Thyroid gland (tissue), 4 donors: Measurements from ENCODE around the gene ANO7. TPM values are rescaled to one million over a fixed set of nuclear protein-coding genes. Genes with fewer than 3 reads are reported as not detected.

Experiments
- DNase-seq, 2 donors: peaks; one replicate each; pipeline ENCODE4 v3.0.0-alpha.2; 2019
- H3K27ac ChIP-seq, 3 donors: fragments of 200-600 bp; sonication (generic); 1 replicate in 2 of 3; 2 replicates in 1 of 3; pipeline ENCODE4 v1.5.1; 2016 to 2019; ENCODE audit warnings: mild to moderate bottlenecking in 1 of 3, moderate library complexity in 1 of 3
- H3K27me3 ChIP-seq: fragments of 200-600 bp; sonication (generic); one replicate; pipeline ENCODE4 v1.5.1; 2019
- H3K36me3 ChIP-seq, 2 donors: fragments of 200-600 bp; sonication (generic); one replicate each; pipeline ENCODE4 v1.5.1; 2016 to 2019
- H3K4me1 ChIP-seq, 2 donors: fragments of 200-600 bp; sonication (generic); one replicate each; pipeline ENCODE4 v1.5.1; 2017 to 2019
- H3K4me3 ChIP-seq, 3 donors: fragments of 200-600 bp; sonication (generic); replicated peaks in 1 of 3; 1 replicate in 2 of 3; 2 replicates in 1 of 3; pipeline ENCODE4 v1.5.1; 2016; ENCODE audit warnings: mild to moderate bottlenecking in 1 of 3
- H3K9me3 ChIP-seq: fragments of 200-600 bp; sonication (generic); one replicate; pipeline ENCODE4 v1.5.1; 2017
- POLR2A ChIP-seq, 2 donors: fragments of 450-650 bp; IDR thresholded peaks; one replicate each; pipeline ENCODE4 v1.6.1; 2017; ENCODE audit warnings: antibody characterized with exemption in 2 of 2, mild to moderate bottlenecking in 2 of 2, moderate library complexity in 1 of 2
- WGBS, 2 donors: methylation state at CpG; one replicate each; pipeline ENCODE4 v1.1.5; 2017; 5-methylcytosine and 5-hydroxymethylcytosine counted together
- intact Hi-C: fragments of 100-400 bp; cut with DNase I; formaldehyde crosslinking; loops from one replicate; pipeline ENCODE4 v1.15.1; 2023
- total RNA-seq, 4 donors: library from RNA; depleted of rRNA; stranded (reverse); fragments of >200 nt; gene quantifications; one replicate each; pipeline ENCODE4 v1.2.3, GENCODE V29; 2016
- TF ChIP-seq, protein P1 (sequence below), 6 experiments: fragments of 200-600 bp in 3 of 6; fragments of 450-650 bp in 3 of 6; sonication (generic) in 3 of 6; IDR thresholded peaks; one replicate each; pipeline ENCODE4 v1.5.1; 2016 to 2019; ENCODE audit warnings: antibody characterized with exemption in 6 of 6, mild to moderate bottlenecking in 2 of 6, inconsistent platforms in 1 of 6, moderate library complexity in 1 of 6

The ANO7 gene
- total RNA-seq, 4 donors from 2014 or later, result 0.94 to 1.8 (median 0.98) TPM; not detected in 1

DNA sequence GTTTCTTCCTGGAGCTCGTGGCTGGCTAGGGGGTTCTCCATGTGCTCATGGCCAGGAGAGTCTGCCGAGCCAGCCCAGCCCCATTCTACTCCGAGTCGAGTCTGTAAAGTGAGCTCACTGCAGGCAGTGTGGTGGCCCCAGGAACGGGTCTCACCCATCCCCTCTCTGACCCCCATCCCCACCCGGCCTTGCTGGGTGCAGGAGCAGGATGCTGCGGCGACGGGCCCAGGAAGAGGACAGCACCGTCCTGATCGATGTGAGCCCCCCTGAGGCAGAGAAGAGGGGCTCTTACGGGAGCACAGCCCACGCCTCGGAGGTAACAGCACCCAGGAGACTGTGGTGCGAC lies 1.4 kb downstream of the ANO7 start:
- Histone ChIP-seq H3K9me3 (no peaks in the 10 kb centered on the region), H3K27ac (no peak overlapping the region), H3K4me3 (no peak overlapping the region), H3K27me3 (no peaks in the 10 kb centered on the region), H3K4me1 (no peaks in the 10 kb centered on the region), H3K36me3 (no peaks in the 10 kb centered on the region)
- WGBS, 2 donors, result 80 to 85% methylated on average over 8 to 14 of the region's 15 CpGs
- TF ChIP-seq, protein P1, sequence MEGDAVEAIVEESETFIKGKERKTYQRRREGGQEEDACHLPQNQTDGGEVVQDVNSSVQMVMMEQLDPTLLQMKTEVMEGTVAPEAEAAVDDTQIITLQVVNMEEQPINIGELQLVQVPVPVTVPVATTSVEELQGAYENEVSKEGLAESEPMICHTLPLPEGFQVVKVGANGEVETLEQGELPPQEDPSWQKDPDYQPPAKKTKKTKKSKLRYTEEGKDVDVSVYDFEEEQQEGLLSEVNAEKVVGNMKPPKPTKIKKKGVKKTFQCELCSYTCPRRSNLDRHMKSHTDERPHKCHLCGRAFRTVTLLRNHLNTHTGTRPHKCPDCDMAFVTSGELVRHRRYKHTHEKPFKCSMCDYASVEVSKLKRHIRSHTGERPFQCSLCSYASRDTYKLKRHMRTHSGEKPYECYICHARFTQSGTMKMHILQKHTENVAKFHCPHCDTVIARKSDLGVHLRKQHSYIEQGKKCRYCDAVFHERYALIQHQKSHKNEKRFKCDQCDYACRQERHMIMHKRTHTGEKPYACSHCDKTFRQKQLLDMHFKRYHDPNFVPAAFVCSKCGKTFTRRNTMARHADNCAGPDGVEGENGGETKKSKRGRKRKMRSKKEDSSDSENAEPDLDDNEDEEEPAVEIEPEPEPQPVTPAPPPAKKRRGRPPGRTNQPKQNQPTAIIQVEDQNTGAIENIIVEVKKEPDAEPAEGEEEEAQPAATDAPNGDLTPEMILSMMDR (IDR thresholded peaks at IDR 0.05), result no peak
- TF ChIP-seq POLR2A (IDR thresholded peaks at IDR 0.05), result no peak
- no peak for DNase-seq
- intact Hi-C loops, result no loop called here

DNA sequence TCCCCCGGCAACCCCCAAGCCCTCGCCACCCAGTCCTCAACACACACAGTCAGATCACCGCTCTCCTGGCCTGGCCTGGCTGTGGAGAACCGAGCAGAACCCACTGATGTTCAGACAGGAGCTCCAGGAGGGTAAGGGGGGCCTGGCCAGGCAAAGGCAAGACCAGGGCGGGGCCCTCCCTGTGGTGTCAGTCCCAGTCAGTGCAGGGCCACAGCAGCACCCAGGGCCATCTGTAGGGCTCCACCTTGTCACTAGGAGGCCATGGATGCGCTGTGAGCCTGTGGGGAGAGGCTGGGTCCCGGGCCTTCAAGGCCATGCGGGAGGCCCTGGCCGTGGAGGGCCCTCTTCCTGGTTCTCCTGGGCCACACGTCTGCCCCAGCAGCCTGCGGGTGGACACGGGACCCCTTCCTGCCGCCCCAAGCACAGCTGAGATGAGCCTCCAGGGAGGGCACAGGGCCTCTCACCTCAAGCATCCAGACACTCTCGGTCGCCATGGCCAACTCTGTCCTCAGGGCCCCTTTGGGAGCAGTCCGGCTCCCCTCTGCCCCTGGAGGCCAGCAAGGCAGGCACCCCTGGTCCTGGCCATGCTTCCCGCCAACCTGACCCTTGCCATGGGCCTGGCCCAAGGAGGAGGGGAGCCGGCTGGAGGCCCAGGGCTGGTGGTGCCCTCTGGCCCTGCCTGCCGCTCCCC lies 2.0 kb downstream of the ANO7 start:
- Histone ChIP-seq H3K4me1 (no peaks in the 10 kb centered on the region), H3K4me3 (no peak overlapping the region), H3K27me3 (no peaks in the 10 kb centered on the region), H3K9me3 (no peaks in the 10 kb centered on the region), H3K27ac (no peak overlapping the region), H3K36me3 (no peaks in the 10 kb centered on the region)
- intact Hi-C loops, result no loop called here
- 83 to 91% methylated on average over 5 to 6 of the region's 19 CpGs for WGBS, 2 donors
- no peak for DNase-seq
- TF ChIP-seq POLR2A (IDR thresholded peaks at IDR 0.05), result no peak
- TF ChIP-seq, protein P1 (IDR thresholded peaks at IDR 0.05), result no peak

DNA sequence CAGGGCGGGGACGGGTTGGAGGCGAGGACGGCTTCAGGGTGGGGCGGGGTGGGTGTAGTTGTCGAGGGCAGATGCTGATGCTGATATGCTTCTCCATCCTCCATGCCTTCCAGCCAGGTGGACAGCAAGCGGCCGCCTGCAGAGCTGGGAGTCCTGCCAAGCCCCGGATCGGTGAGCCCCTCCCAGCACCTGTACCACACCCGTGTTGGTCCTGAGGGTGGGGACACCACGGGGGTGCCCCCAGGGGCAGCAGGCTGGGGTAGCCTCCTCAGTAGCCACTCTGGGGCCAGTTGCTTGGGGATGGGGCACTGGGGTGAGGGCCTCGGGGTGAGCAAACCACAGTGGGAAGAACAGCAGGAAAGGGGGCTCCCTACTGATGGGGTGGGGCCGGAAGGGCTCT lies 2.6 kb downstream of the ANO7 start:
- TF ChIP-seq, protein P1 (IDR thresholded peaks at IDR 0.05), result no peak
- no peak for TF ChIP-seq POLR2A (IDR thresholded peaks at IDR 0.05)
- 68 to 79% methylated on average over 7 of the region's 14 CpGs for WGBS, 2 donors

GRCh38 chr2:241193271-241193670 lies 4.8 kb downstream of the ANO7 start:
- TF ChIP-seq, protein P1 (IDR thresholded peaks at IDR 0.05), result no peak
- TF ChIP-seq POLR2A (IDR thresholded peaks at IDR 0.05), result no peak
- H3K4me3 ChIP-seq, result no peak overlapping the region
- H3K9me3 ChIP-seq, result no peaks in the 10 kb centered on the region
- DNase-seq, result no peak
- no peaks in the 10 kb centered on the region for H3K4me1 ChIP-seq
- WGBS, 2 donors, result 87 to 91% methylated on average over 8 of the region's 8 CpGs
- H3K27ac ChIP-seq, result no peak overlapping the region
- H3K36me3 ChIP-seq, result no peaks in the 10 kb centered on the region
- no peaks in the 10 kb centered on the region for H3K27me3 ChIP-seq
- intact Hi-C loops, result no loop called here

More for the DNA sequence above, 2.6 kb downstream of the ANO7 start:
- H3K27ac ChIP-seq, result no peak overlapping the region
- H3K36me3 ChIP-seq, result no peaks in the 10 kb centered on the region
- no peak overlapping the region for H3K4me3 ChIP-seq
- DNase-seq, result no peak
- no peaks in the 10 kb centered on the region for H3K27me3 ChIP-seq
- intact Hi-C loops, result no loop called here
- H3K4me1 ChIP-seq, result no peaks in the 10 kb centered on the region
- H3K9me3 ChIP-seq, result no peaks in the 10 kb centered on the region

GRCh38 chr2:241194811-241195210 lies 6.3 kb downstream of the ANO7 start:
- 71 to 74% methylated on average over 9 of the region's 9 CpGs for WGBS, 2 donors
- TF ChIP-seq, protein P1 (IDR thresholded peaks at IDR 0.05), result no peak
- TF ChIP-seq POLR2A (IDR thresholded peaks at IDR 0.05), result no peak
- Histone ChIP-seq H3K27me3 (no peaks in the 10 kb centered on the region), H3K27ac (no peak overlapping the region), H3K4me3 (no peak overlapping the region), H3K4me1 (no peaks in the 10 kb centered on the region), H3K36me3 (no peaks in the 10 kb centered on the region), H3K9me3 (no peaks in the 10 kb centered on the region)
- intact Hi-C loops, result no loop called here
- no peak for DNase-seq
